Measurements from ENCODE around the gene MYO1E. TPM values are rescaled to one million over a fixed set of nuclear protein-coding genes. Genes with fewer than 3 reads are reported as not detected.

MYO1E gene
- total RNA-seq, 2 experiments from 2014 or later: 73.9 to 79.1 TPM

GRCh38 chr15:59266028-59266427 is 106.6 kb downstream of the MYO1E start:
- POLR2A ChIA-PET: interaction anchor here (0.7 kb wide), 1 partner anchor 21 kb away, joined by 3 read pairs; no protein-coding TSS in a partner anchor
- no peaks in the 10 kb centered on the region for H3K27me3 Mint-ChIP-seq
- H3K4me3 Mint-ChIP-seq: no peak overlapping the region
- H3K36me3 Mint-ChIP-seq: peaks cover 20% of the 10 kb centered on the region
- H3K9me3 Mint-ChIP-seq: no peaks in the 10 kb centered on the region
- no peak overlapping the region for H3K27ac Mint-ChIP-seq
- peaks cover 10% of the 10 kb centered on the region for H3K4me1 Mint-ChIP-seq
- no peak for DNase-seq
- ATAC-seq (ENCODE audit: low read depth): no peak

DNA sequence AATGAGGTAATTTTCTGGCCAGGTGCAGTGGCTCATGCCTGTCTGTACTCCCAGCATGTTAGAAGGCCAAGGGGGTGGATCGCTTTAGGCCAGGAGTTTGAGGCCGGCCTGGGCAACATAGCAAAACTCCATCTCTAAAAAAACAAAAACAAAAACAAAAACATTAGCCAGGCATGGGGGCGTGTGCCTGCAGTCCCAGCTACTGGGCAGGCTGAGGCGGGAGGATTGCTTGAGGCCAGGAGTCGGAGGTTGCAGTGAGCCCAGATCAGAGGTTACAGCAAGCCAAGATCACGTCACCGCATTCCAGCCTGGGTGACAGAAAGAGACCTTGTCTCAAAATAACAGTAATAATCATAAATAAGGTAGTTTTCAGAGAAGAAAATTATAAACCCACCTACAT is 110.4 kb downstream of the MYO1E start:
- H3K9me3 Mint-ChIP-seq: no peaks in the 10 kb centered on the region
- H3K36me3 Mint-ChIP-seq: peaks cover 16% of the 10 kb centered on the region
- DNase-seq (no peak), ATAC-seq (ENCODE audit: low read depth) (no peak)
- H3K4me3 Mint-ChIP-seq: no peak overlapping the region
- H3K27me3 Mint-ChIP-seq: no peaks in the 10 kb centered on the region
- no peak overlapping the region for H3K27ac Mint-ChIP-seq
- POLR2A ChIA-PET: no interaction called here
- H3K4me1 Mint-ChIP-seq: peaks cover 10% of the 10 kb centered on the region

- Mint-ChIP-seq H3K9me3 (no peaks in the 10 kb centered on the region), H3K4me3 (no peak overlapping the region), H3K36me3 (peaks cover 27% of the 10 kb centered on the region), H3K4me1 (peaks cover 27% of the 10 kb centered on the region), H3K27ac (no peak overlapping the region), H3K27me3 (no peaks in the 10 kb centered on the region)
- POLR2A ChIA-PET: no interaction called here
- ATAC-seq (ENCODE audit: low read depth): no peak
- no peak for DNase-seq
Observed at GRCh38 chr15:59260090-59260489, 112.6 kb downstream of the MYO1E start.

DNA sequence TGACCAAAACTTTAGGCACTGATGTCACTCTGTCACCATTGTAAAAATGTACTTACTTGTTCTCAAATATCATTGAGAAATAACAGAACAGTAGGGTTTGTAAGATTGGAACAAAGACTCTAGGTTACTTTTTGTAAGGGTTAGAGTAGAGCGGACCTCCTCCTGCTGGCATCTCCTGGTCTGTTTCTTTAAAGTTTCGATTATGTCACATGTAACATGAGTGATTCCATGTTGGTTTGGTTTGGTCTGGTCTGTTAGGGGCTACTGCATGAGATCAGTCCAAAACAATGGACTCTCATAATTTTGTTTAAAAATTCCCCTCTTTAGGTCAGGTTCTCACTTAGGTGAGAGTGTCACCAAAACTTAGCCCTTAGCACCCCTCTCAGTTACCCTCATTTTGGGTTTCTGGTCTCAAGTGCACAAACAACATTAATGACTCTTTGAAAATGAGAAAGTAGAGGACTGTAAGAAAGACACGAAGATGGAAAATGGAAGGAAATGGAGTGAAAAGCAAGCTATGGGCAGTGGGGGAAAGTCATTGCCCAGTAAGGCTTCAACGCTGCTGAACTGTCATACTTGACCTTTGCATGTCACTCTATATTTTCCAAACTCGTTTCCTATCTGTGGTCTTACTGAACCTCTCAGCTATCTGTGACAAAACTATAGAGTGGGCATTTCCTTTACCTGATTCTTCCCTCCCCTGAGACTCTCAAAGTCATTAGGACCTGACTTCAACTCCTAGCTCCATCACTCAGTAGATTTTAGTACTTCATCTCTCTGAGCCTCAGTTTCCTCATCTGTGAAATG is 113.3 kb downstream of the MYO1E start:
- no peak for DNase-seq
- Mint-ChIP-seq H3K4me1 (peaks cover 27% of the 10 kb centered on the region), H3K27ac (no peak overlapping the region), H3K4me3 (no peak overlapping the region), H3K36me3 (peaks cover 30% of the 10 kb centered on the region), H3K9me3 (no peaks in the 10 kb centered on the region), H3K27me3 (no peaks in the 10 kb centered on the region)
- POLR2A ChIA-PET: no interaction called here
- ATAC-seq (ENCODE audit: low read depth): no peak

- POLR2A ChIA-PET: no interaction called here
- Mint-ChIP-seq H3K36me3 (peaks cover 28% of the 10 kb centered on the region), H3K4me3 (no peak overlapping the region), H3K27ac (no peak overlapping the region), H3K27me3 (no peaks in the 10 kb centered on the region), H3K4me1 (peaks cover 27% of the 10 kb centered on the region), H3K9me3 (no peaks in the 10 kb centered on the region)
- DNase-seq: no peak
- no peak for ATAC-seq (ENCODE audit: low read depth)
Observed at GRCh38 chr15:59258317-59258716, 114.4 kb downstream of the MYO1E start.

DNA sequence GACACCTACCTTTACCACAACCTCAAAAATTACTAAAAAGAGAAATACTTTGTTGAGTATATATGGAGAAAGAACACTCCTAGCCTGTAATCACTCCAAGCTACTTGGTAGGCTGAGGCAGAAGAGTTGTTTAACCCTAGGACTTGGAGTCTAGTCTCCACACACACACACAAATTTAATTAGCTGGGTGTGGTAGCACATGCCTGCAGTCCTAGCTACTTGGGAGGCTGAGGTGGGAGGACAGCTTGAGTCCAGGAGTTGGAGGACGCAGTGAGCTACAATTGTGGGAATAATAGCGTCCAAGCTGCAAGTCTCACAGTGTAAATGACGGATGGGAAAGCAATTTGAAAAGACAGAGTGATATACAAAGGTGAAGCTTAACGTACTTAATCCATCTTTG is 115.5 kb downstream of the MYO1E start:
- H3K27me3 Mint-ChIP-seq: no peaks in the 10 kb centered on the region
- H3K4me3 Mint-ChIP-seq: no peak overlapping the region
- H3K4me1 Mint-ChIP-seq: peaks cover 30% of the 10 kb centered on the region
- H3K36me3 Mint-ChIP-seq: peaks cover 34% of the 10 kb centered on the region
- no peak for ATAC-seq (ENCODE audit: low read depth)
- no peak for DNase-seq
- H3K27ac Mint-ChIP-seq: peak overlapping the region; percentile 75
- no peaks in the 10 kb centered on the region for H3K9me3 Mint-ChIP-seq
- POLR2A ChIA-PET: no interaction called here

DNA sequence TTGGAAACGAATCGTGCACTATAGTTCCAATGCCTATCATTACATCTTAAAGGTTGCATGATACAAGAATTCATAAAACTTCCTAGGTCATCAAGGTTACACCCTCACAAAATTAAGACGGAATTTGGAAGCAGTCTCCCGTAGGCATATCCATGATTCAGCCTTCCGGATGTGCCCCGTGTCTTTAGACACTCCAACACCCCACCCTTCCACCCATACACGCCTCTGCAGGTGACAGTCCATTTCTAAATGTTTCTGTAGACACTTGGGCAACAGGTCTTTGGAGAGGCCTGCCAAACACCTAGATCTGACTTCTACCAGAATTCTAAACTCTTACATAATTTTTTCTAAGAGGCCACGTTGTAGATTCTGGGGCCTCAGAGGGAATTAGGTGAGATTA is 116.2 kb downstream of the MYO1E start:
- Mint-ChIP-seq H3K4me3 (no peak overlapping the region), H3K27ac (no peak overlapping the region)
- POLR2A ChIA-PET: interaction anchor here (1.5 kb wide), 1 partner anchor 44 kb away, joined by 6 read pairs; no protein-coding TSS in a partner anchor

GRCh38 chr15:59255680-59256336 is 116.9 kb downstream of the MYO1E start:
- Mint-ChIP-seq H3K27me3 (no peaks in the 10 kb centered on the region), H3K9me3 (no peaks in the 10 kb centered on the region), H3K36me3 (peaks cover 33% of the 10 kb centered on the region), H3K4me3 (peak overlapping the region; percentile 36), H3K27ac (peak overlapping the region; percentile 49), H3K4me1 (peaks cover 30% of the 10 kb centered on the region)
- ATAC-seq (ENCODE audit: low read depth) (peak; percentile 75), DNase-seq (no peak)
- POLR2A ChIA-PET: interaction anchor here (1.5 kb wide), 1 partner anchor 45 kb away, joined by 6 read pairs; no protein-coding TSS in a partner anchor

More for the DNA sequence above, 116.2 kb downstream of the MYO1E start:
- no peak for ATAC-seq (ENCODE audit: low read depth)
- H3K9me3 Mint-ChIP-seq: no peaks in the 10 kb centered on the region
- no peaks in the 10 kb centered on the region for H3K27me3 Mint-ChIP-seq
- DNase-seq: no peak
- peaks cover 34% of the 10 kb centered on the region for H3K36me3 Mint-ChIP-seq
- H3K4me1 Mint-ChIP-seq: peaks cover 30% of the 10 kb centered on the region

DNA sequence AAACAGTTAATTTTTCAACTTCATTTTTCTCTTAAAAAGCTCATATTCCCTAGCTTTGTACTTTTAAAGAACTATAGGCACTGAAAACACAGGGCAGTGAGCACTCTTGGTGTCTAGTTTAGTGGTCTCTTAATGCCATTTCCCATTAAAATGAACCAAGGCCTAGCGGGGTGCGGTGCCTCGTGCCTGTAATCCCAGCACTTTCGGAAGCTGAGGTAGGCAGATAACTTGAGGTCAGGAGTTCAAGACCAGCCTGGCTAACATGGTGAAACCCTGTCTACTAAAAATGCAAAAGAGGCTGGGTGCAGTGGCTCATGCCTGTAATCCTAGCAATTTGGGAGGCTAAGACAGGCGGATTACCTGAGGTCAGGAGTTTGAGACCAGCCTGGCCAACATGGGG is 120.5 kb downstream of the MYO1E start:
- Mint-ChIP-seq H3K4me1 (peaks cover 27% of the 10 kb centered on the region), H3K4me3 (no peak overlapping the region)
- POLR2A ChIA-PET: no interaction called here

DNA sequence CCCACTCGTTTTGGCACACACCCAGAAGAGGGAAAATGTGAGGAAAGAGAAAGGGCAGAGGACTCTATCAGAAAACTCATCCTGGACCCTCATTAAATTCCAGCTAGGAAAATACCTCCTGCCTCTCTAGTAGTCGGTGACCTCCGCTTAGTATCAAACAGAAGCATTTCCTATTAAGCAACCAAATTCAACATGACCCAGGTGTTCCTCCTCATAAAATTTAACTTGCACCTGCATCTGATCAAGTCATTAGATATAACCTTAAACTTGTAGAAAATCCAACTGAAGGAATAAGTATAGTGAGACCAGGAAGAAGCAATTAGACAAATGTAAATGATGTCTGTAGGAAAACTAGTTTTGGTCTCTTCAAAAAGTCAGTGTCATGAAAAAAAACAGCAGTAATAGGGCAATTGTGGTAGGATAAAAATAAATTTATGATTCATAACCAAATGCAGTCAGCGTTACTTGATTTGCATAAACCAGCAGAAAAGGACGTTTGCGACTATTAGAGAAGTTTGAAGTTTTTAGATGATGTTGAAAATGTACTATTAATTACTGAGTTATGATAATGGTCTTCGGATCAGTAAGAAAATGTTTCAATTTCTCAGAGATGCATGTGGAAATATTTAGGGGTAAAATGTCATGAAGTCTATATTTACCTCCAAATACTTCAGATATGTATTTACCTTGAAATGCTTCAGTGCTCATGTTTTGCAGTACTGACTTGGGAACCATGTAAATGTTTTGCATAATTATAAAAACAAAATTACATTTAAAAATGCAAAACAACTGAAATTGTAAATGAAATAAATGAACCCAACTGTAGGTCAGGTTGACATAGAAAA is 121.4 kb downstream of the MYO1E start:
- Mint-ChIP-seq H3K4me1 (peaks cover 20% of the 10 kb centered on the region), H3K4me3 (no peak overlapping the region), H3K27ac (no peak overlapping the region), H3K27me3 (no peaks in the 10 kb centered on the region), H3K9me3 (no peaks in the 10 kb centered on the region), H3K36me3 (peaks cover 23% of the 10 kb centered on the region)
- no peak for DNase-seq
- no peak for ATAC-seq (ENCODE audit: low read depth)
- POLR2A ChIA-PET: interaction anchor here (1.4 kb wide), 1 partner anchor 48 kb away, joined by 3 read pairs; no protein-coding TSS in a partner anchor

More for the DNA sequence above, 120.5 kb downstream of the MYO1E start:
- ATAC-seq (ENCODE audit: low read depth) (no peak), DNase-seq (no peak)
- Mint-ChIP-seq H3K36me3 (peaks cover 24% of the 10 kb centered on the region), H3K27ac (no peak overlapping the region), H3K9me3 (no peaks in the 10 kb centered on the region), H3K27me3 (no peaks in the 10 kb centered on the region)

DNA sequence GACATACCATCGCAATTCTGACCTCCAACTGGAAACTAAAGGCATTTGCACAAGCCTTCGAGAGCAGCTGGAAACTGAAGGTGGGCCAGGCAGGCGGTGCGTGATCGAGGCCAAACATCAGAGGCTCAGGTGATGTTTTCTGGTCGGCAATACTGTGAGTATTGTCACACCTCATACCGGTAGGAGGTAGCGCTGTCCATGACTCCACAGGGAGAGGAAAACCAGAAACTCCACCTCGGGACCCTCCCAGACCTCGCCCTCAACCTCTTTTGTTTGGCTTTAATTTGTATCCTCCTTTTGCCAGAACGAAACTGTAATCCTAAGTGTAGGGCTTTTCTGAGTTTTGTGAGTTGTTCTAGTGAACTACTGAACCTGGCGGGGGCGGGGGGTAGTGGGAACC is 122.4 kb downstream of the MYO1E start:
- Mint-ChIP-seq H3K36me3 (peaks cover 17% of the 10 kb centered on the region), H3K27ac (no peak overlapping the region), H3K9me3 (no peaks in the 10 kb centered on the region), H3K4me1 (peaks cover 12% of the 10 kb centered on the region), H3K27me3 (no peaks in the 10 kb centered on the region), H3K4me3 (no peak overlapping the region)
- DNase-seq: no peak
- ATAC-seq (ENCODE audit: low read depth): no peak
- POLR2A ChIA-PET: interaction anchor here (1.4 kb wide), 1 partner anchor 49 kb away, joined by 3 read pairs; no protein-coding TSS in a partner anchor

DNA sequence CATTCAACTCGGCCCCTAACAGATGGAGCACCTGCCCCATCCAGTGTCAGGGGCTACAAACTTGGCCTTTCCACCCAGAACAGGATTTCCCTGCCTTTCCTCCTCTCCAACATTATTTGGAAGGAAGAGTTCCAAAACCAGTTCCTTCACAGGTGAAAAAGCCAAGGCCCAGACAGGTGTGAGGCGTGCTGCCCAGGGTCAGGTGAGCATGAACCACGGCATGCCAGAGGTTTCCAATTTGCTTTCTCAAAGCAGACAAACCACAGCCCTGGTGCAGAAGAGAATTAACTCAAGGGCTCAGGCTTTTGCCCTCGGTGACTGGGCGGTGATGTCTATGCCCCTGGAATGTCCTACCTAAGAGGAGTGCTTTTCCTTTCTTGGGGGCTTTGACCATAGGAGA is 122.9 kb downstream of the MYO1E start:
- Mint-ChIP-seq H3K4me3 (no peak overlapping the region), H3K27me3 (no peaks in the 10 kb centered on the region), H3K27ac (no peak overlapping the region)

DNA sequence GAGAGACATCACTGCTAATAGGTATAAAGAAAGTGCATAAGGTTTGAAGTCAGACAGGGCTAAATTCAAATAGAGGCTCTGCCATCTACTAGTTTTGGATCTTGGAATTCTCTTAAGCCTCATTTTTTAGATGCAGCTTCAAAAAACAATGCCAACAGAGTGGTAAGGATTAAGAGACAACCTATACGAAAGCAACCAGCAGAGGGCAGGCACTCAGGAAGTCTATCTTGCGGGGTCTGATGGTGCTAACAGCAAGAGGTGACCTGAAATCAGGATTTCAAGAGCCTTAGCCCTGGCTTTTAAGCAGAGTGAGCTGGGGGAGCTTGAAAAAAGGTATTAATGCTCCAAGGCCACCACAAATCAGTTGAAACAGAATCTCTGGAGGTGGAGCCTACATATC is 125.3 kb downstream of the MYO1E start:
- POLR2A ChIA-PET: interaction anchor here (0.6 kb wide), 1 partner anchor 53 kb away, joined by 3 read pairs; no protein-coding TSS in a partner anchor
- DNase-seq (peak; percentile 39), ATAC-seq (ENCODE audit: low read depth) (peak; percentile 92)
- H3K27ac Mint-ChIP-seq: no peak overlapping the region
- no peak overlapping the region for H3K4me3 Mint-ChIP-seq
- peaks cover 6% of the 10 kb centered on the region for H3K36me3 Mint-ChIP-seq
- H3K9me3 Mint-ChIP-seq: no peaks in the 10 kb centered on the region
- H3K27me3 Mint-ChIP-seq: no peaks in the 10 kb centered on the region
- peaks cover 10% of the 10 kb centered on the region for H3K4me1 Mint-ChIP-seq

More for the DNA sequence above, 122.9 kb downstream of the MYO1E start:
- POLR2A ChIA-PET: interaction anchor here (1.4 kb wide), 1 partner anchor 49 kb away, joined by 3 read pairs; no protein-coding TSS in a partner anchor
- DNase-seq (no peak), ATAC-seq (ENCODE audit: low read depth) (no peak)
- Mint-ChIP-seq H3K36me3 (peaks cover 14% of the 10 kb centered on the region), H3K4me1 (peaks cover 12% of the 10 kb centered on the region), H3K9me3 (no peaks in the 10 kb centered on the region)

All from activated naive CD8-positive, alpha-beta T cell treated with anti-CD3 and anti-CD28 coated beads, Interleukin-2, amount 10 ng/mL, durations not matched to agents 7 days and 5 days (primary cell).